Measurements from ENCODE around the gene SCIMP.
A peak's percentile ranks its signal among the peaks of the same experiment; 100 is the strongest.

SCIMP gene

DNA sequence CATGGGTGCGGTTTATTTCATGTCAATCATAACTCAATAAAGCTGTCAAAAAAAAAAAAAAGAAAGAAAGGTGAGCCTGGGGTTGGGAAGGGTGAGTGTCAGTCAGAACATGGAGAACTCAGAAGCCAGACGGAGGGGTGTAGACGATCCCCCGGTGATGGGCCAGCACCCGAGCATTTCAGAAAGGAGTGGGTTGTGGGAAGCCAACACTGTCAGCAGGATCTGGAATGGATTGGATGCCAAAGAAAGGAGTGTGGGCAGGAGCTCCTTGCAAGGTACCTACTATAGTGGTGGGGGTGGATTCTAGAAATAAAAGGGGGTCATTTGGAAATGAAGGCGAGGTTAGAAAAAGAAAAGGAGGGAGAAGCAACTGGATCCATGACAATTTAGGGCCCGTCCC lies 19.8 kb upstream of the SCIMP start:
- H3K27me3 ChIP-seq (ENCODE audit: control insufficient read depth, low read length) = no peaks in the 10 kb centered on the region
- peak overlapping the region; percentile 43 for H3K4me2 ChIP-seq (ENCODE audit: low read length)
- H3F3A ChIP-seq (ENCODE audit: control insufficient read depth, insufficient read depth) = no peaks in the 10 kb centered on the region
- no peak overlapping the region for H3K27ac ChIP-seq (ENCODE audit: low read depth, low read length)
- no peaks in the 10 kb centered on the region for H3K79me2 ChIP-seq (ENCODE audit: control insufficient read depth, low read length)
- TF ChIP-seq EZH2phosphoT487 (IDR thresholded peaks at IDR 0.05; ENCODE audit: borderline replicate concordance, low read length) = no peak
- TF ChIP-seq, protein P1, sequence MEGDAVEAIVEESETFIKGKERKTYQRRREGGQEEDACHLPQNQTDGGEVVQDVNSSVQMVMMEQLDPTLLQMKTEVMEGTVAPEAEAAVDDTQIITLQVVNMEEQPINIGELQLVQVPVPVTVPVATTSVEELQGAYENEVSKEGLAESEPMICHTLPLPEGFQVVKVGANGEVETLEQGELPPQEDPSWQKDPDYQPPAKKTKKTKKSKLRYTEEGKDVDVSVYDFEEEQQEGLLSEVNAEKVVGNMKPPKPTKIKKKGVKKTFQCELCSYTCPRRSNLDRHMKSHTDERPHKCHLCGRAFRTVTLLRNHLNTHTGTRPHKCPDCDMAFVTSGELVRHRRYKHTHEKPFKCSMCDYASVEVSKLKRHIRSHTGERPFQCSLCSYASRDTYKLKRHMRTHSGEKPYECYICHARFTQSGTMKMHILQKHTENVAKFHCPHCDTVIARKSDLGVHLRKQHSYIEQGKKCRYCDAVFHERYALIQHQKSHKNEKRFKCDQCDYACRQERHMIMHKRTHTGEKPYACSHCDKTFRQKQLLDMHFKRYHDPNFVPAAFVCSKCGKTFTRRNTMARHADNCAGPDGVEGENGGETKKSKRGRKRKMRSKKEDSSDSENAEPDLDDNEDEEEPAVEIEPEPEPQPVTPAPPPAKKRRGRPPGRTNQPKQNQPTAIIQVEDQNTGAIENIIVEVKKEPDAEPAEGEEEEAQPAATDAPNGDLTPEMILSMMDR (IDR thresholded peaks at IDR 0.05; ENCODE audit: low read depth, low read length, poor library complexity, severe bottlenecking) = no peak
- H3K36me3 ChIP-seq (ENCODE audit: control insufficient read depth, low read length) = no peaks in the 10 kb centered on the region
- no peaks in the 10 kb centered on the region for H3K9me2 ChIP-seq (replicated peaks; ENCODE audit: control insufficient read depth, low read length)
- peaks cover 27% of the 10 kb centered on the region for H3K4me1 ChIP-seq (ENCODE audit: control insufficient read depth, low read length)
- H4K20me1 ChIP-seq (ENCODE audit: control insufficient read depth, insufficient read depth, low read depth, low read length) = no peaks in the 10 kb centered on the region
- H3K4me3 ChIP-seq (ENCODE audit: low read length) = 0 out of 2 replicates have a peak overlapping the region, but pooled peaks have one; percentile 10
- H3K9me3 ChIP-seq (ENCODE audit: control insufficient read depth, insufficient read depth, low read length) = no peaks in the 10 kb centered on the region

DNA sequence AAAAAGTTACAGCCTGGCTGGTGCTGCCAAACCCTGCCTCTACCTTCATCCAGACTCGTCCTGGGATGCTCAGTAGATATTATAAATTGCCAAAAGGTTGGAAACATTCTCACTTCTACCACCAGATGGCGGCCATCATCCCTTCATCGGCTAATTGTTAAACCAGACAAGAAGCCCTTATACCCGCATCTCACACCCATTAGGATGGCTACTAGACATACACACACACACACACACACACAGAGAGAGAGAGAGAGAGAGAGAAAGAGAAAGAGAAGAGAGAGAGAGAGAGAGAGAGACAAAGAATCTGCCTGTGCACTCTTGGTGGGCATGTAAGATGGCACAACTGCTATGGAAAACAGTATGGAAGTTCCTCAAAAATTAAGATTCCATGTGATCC lies 15.0 kb upstream of the SCIMP start:
- Histone ChIP-seq H3K4me2 (ENCODE audit: low read length) (no peak overlapping the region), H3K9me3 (ENCODE audit: control insufficient read depth, insufficient read depth, low read length) (no peaks in the 10 kb centered on the region), H3K4me1 (ENCODE audit: control insufficient read depth, low read length) (peaks cover 14% of the 10 kb centered on the region), H3K9me2 (replicated peaks; ENCODE audit: control insufficient read depth, low read length) (no peaks in the 10 kb centered on the region), H3K4me3 (ENCODE audit: low read length) (no peak overlapping the region), H4K20me1 (ENCODE audit: control insufficient read depth, insufficient read depth, low read depth, low read length) (no peaks in the 10 kb centered on the region), H3K79me2 (ENCODE audit: control insufficient read depth, low read length) (no peaks in the 10 kb centered on the region), H3F3A (ENCODE audit: control insufficient read depth, insufficient read depth) (peaks cover 7% of the 10 kb centered on the region), H3K27ac (ENCODE audit: low read depth, low read length) (no peak overlapping the region), H3K36me3 (ENCODE audit: control insufficient read depth, low read length) (no peaks in the 10 kb centered on the region), H3K27me3 (ENCODE audit: control insufficient read depth, low read length) (no peaks in the 10 kb centered on the region)
- no peak for TF ChIP-seq EZH2phosphoT487 (IDR thresholded peaks at IDR 0.05; ENCODE audit: borderline replicate concordance, low read length)
- TF ChIP-seq, protein P1 (IDR thresholded peaks at IDR 0.05; ENCODE audit: low read depth, low read length, poor library complexity, severe bottlenecking) = peak; percentile 66

DNA sequence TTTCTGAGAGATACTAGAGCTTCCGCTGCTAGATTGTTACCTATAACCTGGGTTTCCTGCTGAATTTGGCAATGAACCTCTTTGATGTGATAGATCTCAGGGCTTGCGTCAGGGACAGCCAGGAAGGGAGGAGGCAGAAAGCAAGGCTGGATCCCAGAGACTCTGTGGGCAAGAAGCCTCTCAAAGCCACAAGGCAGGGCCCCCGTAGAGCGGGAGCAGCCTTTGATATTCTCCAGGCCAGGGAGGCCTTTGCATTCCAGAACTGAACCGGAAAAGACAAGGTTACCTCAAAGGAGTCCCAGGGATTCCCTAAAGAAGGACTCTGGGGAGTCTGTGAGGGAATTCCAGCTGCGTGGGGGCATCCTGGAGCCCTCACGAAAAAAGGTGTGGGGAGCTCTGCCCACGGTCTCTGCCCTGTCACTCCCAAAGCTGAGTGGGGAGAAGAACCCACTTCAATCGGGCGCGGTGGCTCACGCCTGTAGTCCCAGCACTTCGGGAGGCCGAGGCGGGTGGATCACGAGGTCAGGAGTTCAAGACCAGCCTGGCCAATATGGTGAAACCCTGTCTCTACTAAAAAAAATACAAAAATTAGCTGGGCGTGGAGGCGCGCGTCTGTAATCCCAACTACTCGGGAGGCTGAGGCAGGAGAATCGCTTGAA lies 14.3 kb upstream of the SCIMP start:
- Histone ChIP-seq H3K27ac (ENCODE audit: low read depth, low read length) (no peak overlapping the region), H3K9me3 (ENCODE audit: control insufficient read depth, insufficient read depth, low read length) (no peaks in the 10 kb centered on the region), H3K36me3 (ENCODE audit: control insufficient read depth, low read length) (no peaks in the 10 kb centered on the region), H3K9me2 (replicated peaks; ENCODE audit: control insufficient read depth, low read length) (no peaks in the 10 kb centered on the region), H3K4me1 (ENCODE audit: control insufficient read depth, low read length) (peaks cover 8% of the 10 kb centered on the region), H4K20me1 (ENCODE audit: control insufficient read depth, insufficient read depth, low read depth, low read length) (no peaks in the 10 kb centered on the region), H3K4me2 (ENCODE audit: low read length) (no peak overlapping the region), H3K79me2 (ENCODE audit: control insufficient read depth, low read length) (no peaks in the 10 kb centered on the region), H3K4me3 (ENCODE audit: low read length) (no peak overlapping the region), H3F3A (ENCODE audit: control insufficient read depth, insufficient read depth) (peaks cover 11% of the 10 kb centered on the region), H3K27me3 (ENCODE audit: control insufficient read depth, low read length) (no peaks in the 10 kb centered on the region)
- TF ChIP-seq, protein P1 (IDR thresholded peaks at IDR 0.05; ENCODE audit: low read depth, low read length, poor library complexity, severe bottlenecking) = no peak
